Measurements from ENCODE around the gene TST.
"Not testable (repeated sequence)": the region's sequence is repeated elsewhere in the genome, so short reads cannot be mapped to it uniquely, and the experiment has no call there.

TST gene

DNA sequence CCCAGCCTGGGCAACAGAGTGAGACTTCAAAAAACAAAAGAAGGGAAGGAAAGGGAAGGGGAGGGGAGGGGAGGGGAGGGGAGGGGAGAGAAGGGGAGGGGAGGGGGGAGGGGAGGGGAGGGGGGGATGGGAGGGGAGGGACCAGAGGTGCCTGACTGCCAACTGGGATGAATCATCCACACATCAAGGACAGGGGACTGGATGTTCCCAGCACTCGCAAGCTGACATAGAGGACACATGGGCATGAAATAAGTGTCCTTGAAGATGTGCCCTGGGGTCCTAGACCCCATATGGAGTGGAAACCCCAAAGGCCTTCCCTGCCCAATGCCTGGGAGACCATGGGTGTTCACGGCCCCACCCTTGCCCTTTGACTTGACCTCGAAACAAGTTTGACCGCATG, 19.8 kb downstream of the TST start:
- no peak for DNase-seq (ENCODE audit: low spot score)
- TF ChIP-seq, protein P1, sequence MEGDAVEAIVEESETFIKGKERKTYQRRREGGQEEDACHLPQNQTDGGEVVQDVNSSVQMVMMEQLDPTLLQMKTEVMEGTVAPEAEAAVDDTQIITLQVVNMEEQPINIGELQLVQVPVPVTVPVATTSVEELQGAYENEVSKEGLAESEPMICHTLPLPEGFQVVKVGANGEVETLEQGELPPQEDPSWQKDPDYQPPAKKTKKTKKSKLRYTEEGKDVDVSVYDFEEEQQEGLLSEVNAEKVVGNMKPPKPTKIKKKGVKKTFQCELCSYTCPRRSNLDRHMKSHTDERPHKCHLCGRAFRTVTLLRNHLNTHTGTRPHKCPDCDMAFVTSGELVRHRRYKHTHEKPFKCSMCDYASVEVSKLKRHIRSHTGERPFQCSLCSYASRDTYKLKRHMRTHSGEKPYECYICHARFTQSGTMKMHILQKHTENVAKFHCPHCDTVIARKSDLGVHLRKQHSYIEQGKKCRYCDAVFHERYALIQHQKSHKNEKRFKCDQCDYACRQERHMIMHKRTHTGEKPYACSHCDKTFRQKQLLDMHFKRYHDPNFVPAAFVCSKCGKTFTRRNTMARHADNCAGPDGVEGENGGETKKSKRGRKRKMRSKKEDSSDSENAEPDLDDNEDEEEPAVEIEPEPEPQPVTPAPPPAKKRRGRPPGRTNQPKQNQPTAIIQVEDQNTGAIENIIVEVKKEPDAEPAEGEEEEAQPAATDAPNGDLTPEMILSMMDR (IDR thresholded peaks at IDR 0.05; ENCODE audit: extremely low read depth, insufficient read depth, missing control alignments), result no peak
- in situ Hi-C loops (cut with MboI; ENCODE audit: low pct_unique_long_range_greater_than_20kb, low sequenced_read_pairs, unreplicated experiment), result no loop called here

DNA sequence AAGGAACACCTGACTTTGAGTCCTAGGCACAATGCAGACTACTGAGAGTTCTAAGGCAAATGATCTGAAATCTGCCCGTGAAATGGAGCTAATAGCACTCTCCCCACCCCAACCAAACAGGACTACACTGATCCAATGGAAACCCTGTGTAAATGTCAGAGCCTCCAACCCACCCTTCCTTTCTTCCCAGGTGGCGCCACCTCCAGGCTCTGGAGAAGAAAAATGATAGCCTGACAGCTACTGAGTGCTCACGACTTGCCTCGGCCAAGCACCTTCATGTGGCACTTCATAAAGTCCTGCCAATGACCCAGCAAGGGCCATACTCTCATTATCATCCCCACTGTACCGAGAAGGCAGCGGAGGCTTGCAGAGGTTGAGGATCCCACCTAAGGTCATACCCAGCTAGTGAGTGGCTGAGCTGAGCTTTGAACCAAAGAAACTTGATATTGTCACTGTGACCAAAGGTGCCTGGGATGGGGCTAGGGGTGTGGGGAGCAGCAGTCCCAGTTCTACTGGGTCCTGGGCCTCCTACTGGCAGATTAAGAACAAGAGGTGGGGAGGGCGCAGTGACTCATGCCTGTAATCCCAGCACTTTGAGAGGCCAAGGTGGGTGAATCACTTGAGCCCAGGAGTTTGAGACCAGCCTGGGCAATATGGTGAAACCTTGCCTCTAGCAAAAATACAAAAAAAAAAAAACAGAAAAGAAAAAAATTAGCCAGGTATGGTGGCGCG, 20.5 kb downstream of the TST start:
- no peak for DNase-seq (ENCODE audit: low spot score)
- TF ChIP-seq, protein P1 (IDR thresholded peaks at IDR 0.05; ENCODE audit: extremely low read depth, insufficient read depth, missing control alignments), result no peak
- in situ Hi-C loops (cut with MboI; ENCODE audit: low pct_unique_long_range_greater_than_20kb, low sequenced_read_pairs, unreplicated experiment), result no loop called here

DNA sequence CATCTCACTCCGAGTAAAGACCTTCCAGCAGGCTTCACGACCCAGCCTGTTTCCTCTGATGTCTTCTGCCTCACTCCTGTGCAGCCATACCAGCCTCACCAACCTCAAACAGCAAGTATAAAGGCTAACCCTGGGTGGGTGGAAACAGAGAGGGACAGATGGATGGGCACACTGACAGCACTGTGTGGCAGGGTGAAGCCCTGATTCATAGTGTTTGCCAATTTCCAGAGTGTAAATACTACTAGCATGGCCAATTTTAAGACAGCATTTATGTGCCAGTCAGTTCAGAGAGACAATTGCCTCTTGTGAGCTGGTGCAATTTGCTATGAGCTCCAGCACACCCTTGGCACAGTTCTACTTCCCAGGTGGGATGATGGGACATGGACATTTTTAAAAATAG, 21.5 kb downstream of the TST start:
- in situ Hi-C loops (cut with MboI; ENCODE audit: low pct_unique_long_range_greater_than_20kb, low sequenced_read_pairs, unreplicated experiment), result no loop called here
- no peak for DNase-seq (ENCODE audit: low spot score)

DNA sequence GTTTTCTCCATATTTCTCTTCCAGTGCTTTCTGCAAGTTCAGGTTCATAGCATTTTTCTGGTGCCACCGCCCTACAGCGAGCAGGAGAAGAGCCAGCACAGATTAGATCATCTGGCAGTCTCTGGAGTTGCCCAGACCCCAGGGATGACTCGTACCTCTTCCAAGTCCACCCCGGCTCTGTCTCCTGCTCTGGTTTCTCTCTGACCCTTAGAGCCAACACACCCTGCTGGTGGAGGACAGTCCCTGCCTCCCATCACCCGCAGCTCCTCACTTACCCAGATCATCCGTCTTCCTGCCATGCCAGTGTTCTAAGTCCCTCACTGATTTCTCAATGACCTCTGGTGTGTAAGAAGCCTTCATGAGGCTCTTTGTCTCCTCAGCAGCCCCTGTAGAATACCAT, 28.0 kb downstream of the TST start:
- TF ChIP-seq, protein P1 (IDR thresholded peaks at IDR 0.05; ENCODE audit: extremely low read depth, insufficient read depth, missing control alignments), result no peak
- in situ Hi-C loops (cut with MboI; ENCODE audit: low pct_unique_long_range_greater_than_20kb, low sequenced_read_pairs, unreplicated experiment), result no loop called here
- DNase-seq (ENCODE audit: low spot score), result no peak

More for the DNA sequence above, 21.5 kb downstream of the TST start:
- TF ChIP-seq, protein P1 (IDR thresholded peaks at IDR 0.05; ENCODE audit: extremely low read depth, insufficient read depth, missing control alignments), result no peak

DNA sequence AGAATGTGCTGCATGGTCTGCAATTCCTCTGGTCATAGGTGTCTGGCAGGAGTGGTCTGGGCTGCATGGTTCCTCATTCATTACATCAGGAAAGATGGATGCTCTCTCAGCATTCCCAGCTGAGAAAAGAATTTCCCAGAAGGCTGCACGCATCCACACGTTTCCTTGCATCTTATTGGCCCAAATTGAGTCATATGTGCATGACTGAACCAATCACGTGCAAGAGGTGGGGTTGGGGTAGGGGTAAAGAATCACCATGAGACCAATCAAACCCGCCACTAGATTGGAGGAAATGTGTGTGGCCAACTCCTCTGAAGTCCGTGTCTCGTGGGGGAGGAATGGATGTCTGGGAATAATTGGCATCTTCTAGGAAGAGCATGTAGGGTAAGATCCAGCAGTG, 28.8 kb downstream of the TST start:
- in situ Hi-C loops (cut with MboI; ENCODE audit: low pct_unique_long_range_greater_than_20kb, low sequenced_read_pairs, unreplicated experiment), result no loop called here

DNA sequence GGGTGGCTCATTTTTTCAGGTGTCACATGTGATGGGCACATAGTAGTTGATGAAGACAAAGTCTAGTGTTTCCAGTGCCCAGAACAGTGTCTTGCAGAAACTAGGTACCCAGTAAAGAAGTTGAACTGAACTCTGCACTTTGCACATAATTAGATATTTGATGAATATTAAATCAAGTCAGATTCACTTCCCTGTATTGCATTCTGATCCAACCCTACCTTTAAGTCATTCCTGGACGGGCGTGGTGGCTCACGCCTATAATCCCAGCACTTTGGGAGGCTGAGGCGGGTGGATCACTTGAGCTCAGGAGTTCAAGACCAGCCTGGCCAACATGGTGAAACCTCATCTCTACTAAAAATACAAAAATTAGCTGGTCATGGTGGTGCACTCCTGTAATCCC, 30.2 kb downstream of the TST start:
- DNase-seq (ENCODE audit: low spot score); in situ Hi-C loops (cut with MboI; ENCODE audit: low pct_unique_long_range_greater_than_20kb, low sequenced_read_pairs, unreplicated experiment): not testable (repeated sequence)

More for the DNA sequence above, 28.8 kb downstream of the TST start:
- no peak for DNase-seq (ENCODE audit: low spot score)
- TF ChIP-seq, protein P1 (IDR thresholded peaks at IDR 0.05; ENCODE audit: extremely low read depth, insufficient read depth, missing control alignments), result no peak

DNA sequence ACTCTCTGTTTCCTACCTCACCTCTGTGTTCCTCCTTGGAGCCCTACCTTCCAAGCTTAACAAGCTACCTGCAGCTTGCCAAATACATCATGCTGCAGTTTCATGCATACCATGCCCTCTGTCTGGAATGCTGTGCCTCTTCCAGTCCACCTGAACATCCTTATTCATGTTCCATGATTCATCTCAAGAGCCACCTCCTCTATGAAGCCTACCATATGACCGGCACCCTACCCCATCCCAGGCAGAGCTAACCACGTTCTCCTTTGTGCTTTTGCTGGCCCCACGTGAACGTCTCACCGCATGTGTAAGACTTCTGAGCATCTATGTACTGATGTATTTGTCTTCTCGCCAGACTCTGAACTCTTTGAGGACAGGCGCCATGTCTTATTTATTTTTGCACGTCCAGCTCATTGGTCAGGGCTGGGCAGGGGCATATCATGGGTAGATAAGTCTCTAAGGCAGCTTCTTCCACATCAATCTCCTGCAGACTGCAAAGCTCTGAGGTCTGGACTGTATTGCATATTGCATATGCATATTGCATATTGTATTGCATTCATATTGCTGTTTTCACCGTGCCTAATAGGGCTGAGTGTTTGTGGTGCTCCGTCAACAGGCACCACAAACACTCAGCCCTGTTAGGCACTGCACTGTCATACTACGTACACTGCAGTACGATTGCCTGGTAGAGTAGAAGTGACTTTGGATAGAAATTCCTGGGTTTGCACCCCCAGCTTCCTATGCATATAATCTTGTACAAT, 31.0 kb downstream of the TST start:
- no peak for DNase-seq (ENCODE audit: low spot score)
- in situ Hi-C loops (cut with MboI; ENCODE audit: low pct_unique_long_range_greater_than_20kb, low sequenced_read_pairs, unreplicated experiment), result no loop called here
- TF ChIP-seq, protein P1 (IDR thresholded peaks at IDR 0.05; ENCODE audit: extremely low read depth, insufficient read depth, missing control alignments), result no peak
